GM12891 (cell line): ENCODE measurements around the gene MAP3K13.
A peak's percentile ranks its signal among the peaks of the same experiment; 100 is the strongest.

Experiments used
- DNase-seq: peaks from one replicate; pipeline ENCODE4 v3.0.0; 2011; ENCODE audit warnings: low spot score; ENCODE audit not compliant: insufficient read length
- FAIRE-seq: peaks from 2 replicates; lab custom pipeline; 2011; peaks lifted over from hg19 to GRCh38; lab: Jason Lieb, UNC
- PAX5 ChIP-seq: IDR thresholded peaks from 2 replicates; pipeline ENCODE4 v1.6.1; 2011; ENCODE audit warnings: low read length, moderate library complexity, mild to moderate bottlenecking; ENCODE audit not compliant: insufficient read depth, severe bottlenecking
- POLR2A ChIP-seq: IDR thresholded peaks from 2 replicates; pipeline ENCODE4 v1.6.1; 2011; ENCODE audit warnings: low read depth, low read length, control low read depth
- POLR2AphosphoS5 ChIP-seq: IDR thresholded peaks from 2 replicates; pipeline ENCODE4 v1.6.1; 2011; ENCODE audit warnings: low read depth, low read length, control low read depth
- POU2F2 ChIP-seq: IDR thresholded peaks from 2 replicates; pipeline ENCODE4 v1.6.1; 2011; ENCODE audit warnings: low read depth, mild to moderate bottlenecking, control low read depth, low read length, moderate library complexity
- SPI1 ChIP-seq: IDR thresholded peaks from 2 replicates; pipeline ENCODE4 v1.6.1; 2011; ENCODE audit warnings: low read depth, low read length, control low read depth
- TAF1 ChIP-seq: IDR thresholded peaks from 2 replicates; pipeline ENCODE4 v1.6.1; 2011; ENCODE audit warnings: low read depth, low read length, control low read depth

Gene MAP3K13

GRCh38 chr3:185521349-185522138 lies 158.6 kb downstream of the MAP3K13 start:
- FAIRE-seq (no peak), DNase-seq (no peak)
- TF ChIP-seq TAF1 (no peak), SPI1 (no peak), POLR2AphosphoS5 (no peak), POU2F2 (no peak), PAX5 (no peak)

GRCh38 chr3:185526349-185526951 lies 163.5 kb downstream of the MAP3K13 start:
- no peak for TF ChIP-seq PAX5
- no peak for TF ChIP-seq POLR2A
- no peak for TF ChIP-seq POU2F2
- no peak for TF ChIP-seq TAF1
- no peak for TF ChIP-seq POLR2AphosphoS5
- TF ChIP-seq SPI1, result no peak
- FAIRE-seq (no peak), DNase-seq (no peak)

GRCh38 chr3:185527364-185527763 lies 164.4 kb downstream of the MAP3K13 start:
- DNase-seq, result no peak
- no peak for FAIRE-seq
- TF ChIP-seq TAF1, result no peak
- no peak for TF ChIP-seq POLR2A
- no peak for TF ChIP-seq POLR2AphosphoS5
- TF ChIP-seq PAX5, result no peak
- no peak for TF ChIP-seq SPI1
- no peak for TF ChIP-seq POU2F2

GRCh38 chr3:185528532-185528931 lies 165.6 kb downstream of the MAP3K13 start:
- DNase-seq (no peak), FAIRE-seq (no peak)
- TF ChIP-seq PAX5 (no peak), SPI1 (no peak), TAF1 (no peak), POU2F2 (no peak), POLR2AphosphoS5 (no peak), POLR2A (no peak)

- no peak for TF ChIP-seq PAX5
- no peak for TF ChIP-seq POU2F2
- TF ChIP-seq POLR2AphosphoS5, result no peak
- TF ChIP-seq POLR2A, result no peak
- no peak for FAIRE-seq
These were observed 167.9 kb downstream of the MAP3K13 start for GRCh38 chr3:185530856-185531255.

GRCh38 chr3:185532901-185533300 lies 170.0 kb downstream of the MAP3K13 start:
- DNase-seq (no peak), FAIRE-seq (no peak)
- TF ChIP-seq SPI1, result no peak
- TF ChIP-seq POLR2AphosphoS5, result no peak
- no peak for TF ChIP-seq POU2F2
- TF ChIP-seq TAF1, result no peak
- TF ChIP-seq PAX5, result no peak
- no peak for TF ChIP-seq POLR2A

More at GRCh38 chr3:185530856-185531255, 167.9 kb downstream of the MAP3K13 start:
- no peak for DNase-seq

- FAIRE-seq (no peak), DNase-seq (no peak)
- TF ChIP-seq PAX5 (no peak), SPI1 (no peak), POLR2A (no peak), TAF1 (no peak), POLR2AphosphoS5 (no peak), POU2F2 (no peak)
These were observed 171.6 kb downstream of the MAP3K13 start for GRCh38 chr3:185534511-185534910.

- FAIRE-seq, result peak; percentile 92
- DNase-seq, result peak; percentile 61
- no peak for TF ChIP-seq POLR2A
- peak; percentile 53 for TF ChIP-seq POU2F2
- peak; percentile 69 for TF ChIP-seq PAX5
- peak; percentile 12; the same call in 1 of the 2 replicates for TF ChIP-seq TAF1
- no peak; the same call in 1 of the 2 replicates for TF ChIP-seq POLR2AphosphoS5
- peak; percentile 93 for TF ChIP-seq SPI1
These were observed 174.5 kb downstream of the MAP3K13 start for GRCh38 chr3:185537369-185537970.
